Spleen (tissue), 7 donors: ENCODE results near the gene ITGBL1.

Experiments
- CTCF ChIP-seq, 11 experiments: fragments of 200-600 bp in 7 of 11; fragments of 450-650 bp in 4 of 11; sonication (generic) in 4 of 11; IDR thresholded peaks in 8 of 11; conservative IDR thresholded peaks in 3 of 11; 1 replicate in 7 of 11; 2 replicates in 4 of 11; pipeline versions ENCODE4 v1.4.0 to v1.8.0; 2016 to 2021; ENCODE audit warnings: antibody characterized with exemption in 11 of 11, inconsistent platforms in 4 of 11, mild to moderate bottlenecking in 1 of 11
- POLR2A ChIP-seq, 3 donors: fragments of 450-650 bp; IDR thresholded peaks; one replicate each; pipeline ENCODE4 v1.5.1; 2017; ENCODE audit warnings: antibody characterized with exemption in 3 of 3, mild to moderate bottlenecking in 1 of 3
- POLR2AphosphoS5 ChIP-seq, 3 donors: sonication (generic); formaldehyde crosslinking; IDR thresholded peaks; one replicate each; pipeline ENCODE4 v1.5.1; 2017; ENCODE audit warnings: antibody characterized with exemption in 3 of 3
- donor health status: DM: no; HTN: no; CAD: no; lungs with moderate emphysema.
- donor health status: DM: no; HTN: no; CAD: no.
- donor health status: DM: no; HTN: no; CAD: no.

GRCh38 chr13:101554420-101555125 lies 102.1 kb downstream of the ITGBL1 start:
- TF ChIP-seq CTCF (IDR thresholded peaks at IDR 0.05 in 8 of 11, conservative IDR thresholded peaks at IDR 0.05 in 3 of 11) (no peak), POLR2A (IDR thresholded peaks at IDR 0.05) (no peak), POLR2AphosphoS5 (IDR thresholded peaks at IDR 0.05) (no peak)
